Natural killer cell (primary cell): ENCODE data around the gene AATK. TPM values are rescaled to one million over a fixed set of nuclear protein-coding genes. Genes with fewer than 3 reads are reported as not detected.
"Not testable (repeated sequence)": the region's sequence is repeated elsewhere in the genome, so short reads cannot be mapped to it uniquely, and the experiment has no call there.

ENCODE experiments used
- ATAC-seq, 3 donors: fragments of 150-1000 bp in 2 of 3; fragments of 200-7000 bp in 1 of 3; cut with Tn5 transposase; 1 replicate in 1 of 3; 2 replicates in 2 of 3; pipeline ENCODE4 v1.10.0; 2021; ENCODE audit warnings: mild to moderate bottlenecking in 2 of 3, moderate library complexity in 2 of 3
- DNase-seq, 2 donors: peaks; one replicate each; pipeline versions ENCODE4 v3.0.0 to v3.0.0-alpha.2; 2013 to 2021; ENCODE audit warnings: mixed read lengths in 1 of 2
- H3K27ac ChIP-seq: one replicate; pipeline ENCODE4 v1.5.1; 2013; ENCODE audit warnings: mild to moderate bottlenecking, low read length
- H3K27me3 ChIP-seq: one replicate; pipeline ENCODE4 v1.6.1; 2013; ENCODE audit warnings: low read length; ENCODE audit not compliant: control insufficient read depth, insufficient read depth
- H3K36me3 ChIP-seq: one replicate; pipeline ENCODE4 v1.6.1; 2013; ENCODE audit warnings: low read length; ENCODE audit not compliant: control insufficient read depth, insufficient read depth
- H3K4me1 ChIP-seq: one replicate; pipeline ENCODE4 v1.6.1; 2013; ENCODE audit warnings: low read length; ENCODE audit not compliant: control insufficient read depth, insufficient read depth
- H3K4me3 ChIP-seq: one replicate; pipeline ENCODE4 v1.5.1; 2013; ENCODE audit warnings: low read length
- H3K9me3 ChIP-seq: one replicate; pipeline ENCODE4 v1.6.1; 2013; ENCODE audit warnings: low read length; ENCODE audit not compliant: control insufficient read depth, insufficient read depth
- H3K27ac Mint-ChIP-seq, 2 donors: one replicate each; pipeline ENCODE4 v1.8.0; 2022; ENCODE audit warnings: mild to moderate bottlenecking in 2 of 2, mixed read lengths in 2 of 2, moderate library complexity in 1 of 2
- H3K27me3 Mint-ChIP-seq, 2 donors: one replicate each; pipeline ENCODE4 v1.8.0; 2022; ENCODE audit warnings: low read depth in 2 of 2, mixed read lengths in 2 of 2
- H3K36me3 Mint-ChIP-seq: one replicate; pipeline ENCODE4 v1.8.0; 2022; ENCODE audit warnings: mixed read lengths
- H3K4me1 Mint-ChIP-seq, 2 donors: one replicate each; pipeline ENCODE4 v1.8.0; 2022; ENCODE audit warnings: mixed read lengths in 2 of 2
- H3K4me3 Mint-ChIP-seq: one replicate; pipeline ENCODE4 v1.8.0; 2022; ENCODE audit warnings: mild to moderate bottlenecking, moderate library complexity, mixed read lengths
- H3K9me3 Mint-ChIP-seq, 2 donors: one replicate each; pipeline ENCODE4 v1.8.0; 2022; ENCODE audit warnings: mixed read lengths in 2 of 2
- CTCF ChIP-seq: fragments of 200-600 bp; IDR thresholded peaks from one replicate; pipeline ENCODE4 v1.8.0; 2022; ENCODE audit warnings: antibody characterized with exemption
- WGBS: methylation state at CpG from one replicate; pipeline ENCODE4 v1.1.7; 2013; ENCODE audit warnings: missing lambda C conversion rate; ENCODE audit not compliant: insufficient coverage; 5-methylcytosine and 5-hydroxymethylcytosine counted together
- intact Hi-C: fragments of 100-400 bp; cut with micrococcal nuclease; formaldehyde crosslinking; loops from one replicate; pipeline ENCODE4 v1.14.2; 2022
- total RNA-seq, 4 donors: library from RNA; stranded (reverse); fragments of 120-200 nt in 1 of 4; gene quantifications; one replicate each; pipeline versions ENCODE4 v1.2.3 to v1.2.4, GENCODE V29; 2013 to 2022

Gene AATK
- total RNA-seq, 3 donors from 2014 or later (not counting 1 experiment from before 2014, with no cell fraction given) = 8.5 to 13.7 (median 10.4) TPM

GRCh38 chr17:81082177-81083073 is 83.6 kb downstream of the AATK start:
- no peak overlapping the region for H3K4me3 ChIP-seq
- Mint-ChIP-seq H3K4me3 (no peak overlapping the region), H3K4me1 (no peaks in the 10 kb centered on the region), H3K36me3 (no peaks in the 10 kb centered on the region), H3K27ac (no peak overlapping the region), H3K9me3 (no peaks in the 10 kb centered on the region), H3K27me3 (no peaks in the 10 kb centered on the region)
- intact Hi-C loops = no loop called here
- DNase-seq = no peak
- H3K9me3 ChIP-seq = no peaks in the 10 kb centered on the region
- no peak for ATAC-seq
- H3K27ac ChIP-seq = no peak overlapping the region
- 84% methylated on average over 33 of the region's 33 CpGs for WGBS
- no peak for TF ChIP-seq CTCF
- H3K4me1 ChIP-seq = peaks cover 13% of the 10 kb centered on the region
- H3K27me3 ChIP-seq = no peaks in the 10 kb centered on the region
- H3K36me3 ChIP-seq = no peaks in the 10 kb centered on the region

- no peak for DNase-seq
- Histone ChIP-seq H3K36me3 (no peaks in the 10 kb centered on the region), H3K4me3 (no peak overlapping the region), H3K4me1 (peaks cover 10% of the 10 kb centered on the region), H3K27me3 (no peaks in the 10 kb centered on the region), H3K9me3 (no peaks in the 10 kb centered on the region), H3K27ac (no peak overlapping the region)
- Mint-ChIP-seq H3K36me3 (no peaks in the 10 kb centered on the region), H3K27me3 (no peaks in the 10 kb centered on the region), H3K4me3 (no peak overlapping the region), H3K9me3 (no peaks in the 10 kb centered on the region), H3K27ac (no peak overlapping the region), H3K4me1 (no peaks in the 10 kb centered on the region)
- no peak for TF ChIP-seq CTCF
- 90% methylated on average over 33 of the region's 33 CpGs for WGBS
- intact Hi-C loops = no loop called here
- no peak for ATAC-seq
Measured at GRCh38 chr17:81081222-81082176, 84.5 kb downstream of the AATK start.

- TF ChIP-seq CTCF = no peak
- H3K4me1 ChIP-seq = peaks cover 10% of the 10 kb centered on the region
- Mint-ChIP-seq H3K4me1 (no peaks in the 10 kb centered on the region), H3K27me3 (no peaks in the 10 kb centered on the region), H3K27ac (no peak overlapping the region), H3K4me3 (no peak overlapping the region), H3K9me3 (no peaks in the 10 kb centered on the region), H3K36me3 (no peaks in the 10 kb centered on the region)
- H3K4me3 ChIP-seq = no peak overlapping the region
- no peaks in the 10 kb centered on the region for H3K27me3 ChIP-seq
- H3K9me3 ChIP-seq = no peaks in the 10 kb centered on the region
- WGBS = 64% methylated on average over 19 of the region's 19 CpGs
- H3K27ac ChIP-seq = no peak overlapping the region
- ATAC-seq = no peak
- no peaks in the 10 kb centered on the region for H3K36me3 ChIP-seq
- intact Hi-C loops = no loop called here
- DNase-seq = no peak
Measured at GRCh38 chr17:81080019-81080418, 86.0 kb downstream of the AATK start.

- DNase-seq, H3K36me3 Mint-ChIP-seq, H3K9me3 ChIP-seq, H3K27ac ChIP-seq, H3K27me3 ChIP-seq, H3K27me3 Mint-ChIP-seq, H3K4me3 ChIP-seq, H3K9me3 Mint-ChIP-seq, intact Hi-C loops, H3K4me3 Mint-ChIP-seq, ATAC-seq, H3K27ac Mint-ChIP-seq, H3K4me1 Mint-ChIP-seq, H3K36me3 ChIP-seq: not testable (repeated sequence)
- peaks cover 10% of the 10 kb centered on the region for H3K4me1 ChIP-seq
- 93% methylated on average over 45 of the region's 45 CpGs for WGBS
Measured at GRCh38 chr17:81078026-81078913, 87.8 kb downstream of the AATK start.
